Measurements from ENCODE around the gene DHX8.

DNA sequence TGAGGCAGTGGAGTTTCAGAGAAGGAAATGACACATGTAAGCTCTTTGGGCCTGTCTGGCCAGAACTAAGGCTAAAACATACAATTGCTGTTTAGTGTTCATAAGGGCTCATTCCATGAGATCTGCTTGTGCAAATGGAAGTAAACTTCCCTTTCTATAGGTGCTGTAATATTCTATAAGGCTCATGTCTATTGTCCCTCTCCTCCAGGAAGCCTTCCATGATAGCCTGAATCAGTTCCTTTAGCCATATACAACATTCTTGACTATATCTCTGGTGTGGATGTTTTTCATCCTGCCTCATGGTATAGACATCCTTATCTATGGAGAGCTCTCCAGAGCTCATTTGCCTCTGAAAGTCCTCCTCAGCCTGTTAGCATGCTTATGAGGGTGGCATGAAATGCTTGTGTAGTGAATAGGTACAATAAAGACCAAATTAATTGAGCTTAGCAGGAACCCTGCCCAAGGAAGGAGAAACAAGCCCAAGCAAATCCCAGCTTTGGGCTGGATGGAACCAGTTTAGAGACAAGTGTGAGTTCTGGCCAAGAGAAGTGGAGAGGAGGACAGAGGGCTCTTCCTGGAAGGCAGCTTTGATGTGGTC, 64.0 kb downstream of the DHX8 start:
- TF ChIP-seq, protein P1, sequence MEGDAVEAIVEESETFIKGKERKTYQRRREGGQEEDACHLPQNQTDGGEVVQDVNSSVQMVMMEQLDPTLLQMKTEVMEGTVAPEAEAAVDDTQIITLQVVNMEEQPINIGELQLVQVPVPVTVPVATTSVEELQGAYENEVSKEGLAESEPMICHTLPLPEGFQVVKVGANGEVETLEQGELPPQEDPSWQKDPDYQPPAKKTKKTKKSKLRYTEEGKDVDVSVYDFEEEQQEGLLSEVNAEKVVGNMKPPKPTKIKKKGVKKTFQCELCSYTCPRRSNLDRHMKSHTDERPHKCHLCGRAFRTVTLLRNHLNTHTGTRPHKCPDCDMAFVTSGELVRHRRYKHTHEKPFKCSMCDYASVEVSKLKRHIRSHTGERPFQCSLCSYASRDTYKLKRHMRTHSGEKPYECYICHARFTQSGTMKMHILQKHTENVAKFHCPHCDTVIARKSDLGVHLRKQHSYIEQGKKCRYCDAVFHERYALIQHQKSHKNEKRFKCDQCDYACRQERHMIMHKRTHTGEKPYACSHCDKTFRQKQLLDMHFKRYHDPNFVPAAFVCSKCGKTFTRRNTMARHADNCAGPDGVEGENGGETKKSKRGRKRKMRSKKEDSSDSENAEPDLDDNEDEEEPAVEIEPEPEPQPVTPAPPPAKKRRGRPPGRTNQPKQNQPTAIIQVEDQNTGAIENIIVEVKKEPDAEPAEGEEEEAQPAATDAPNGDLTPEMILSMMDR (conservative IDR thresholded peaks at IDR 0.05; ENCODE audit: low read length), result no peak
- no peak for TF ChIP-seq EZH2phosphoT487 (IDR thresholded peaks at IDR 0.05; ENCODE audit: borderline replicate concordance, low read depth, low read length)

All from OCI-LY7 (cell line).